Keratinocyte (primary cell): ENCODE measurements around the gene GDA. TPM values are rescaled to one million over a fixed set of nuclear protein-coding genes. Genes with fewer than 3 reads are reported as not detected.

ENCODE experiments used
- DNase-seq: peaks from one replicate; pipeline ENCODE4 v3.0.0-alpha.2; 2011; ENCODE audit warnings: low read depth, missing footprints, low spot score
- FAIRE-seq: peaks from 2 replicates; lab custom pipeline; 2011; peaks lifted over from hg19 to GRCh38; lab: Jason Lieb, UNC
- H2AFZ ChIP-seq: 2 replicates; pipeline ENCODE4 v1.6.0; 2012; ENCODE audit warnings: low read length, control low read depth, inconsistent platforms; ENCODE audit not compliant: control insufficient read depth
- H3K27ac ChIP-seq: 2 replicates; pipeline ENCODE4 v1.5.1; 2011; ENCODE audit warnings: low read length; ENCODE audit not compliant: control insufficient read depth, insufficient read depth
- H3K27me3 ChIP-seq: 3 replicates; pipeline ENCODE4 v1.6.0; 2011; ENCODE audit warnings: low read length; ENCODE audit not compliant: control insufficient read depth, insufficient read depth; ENCODE audit errors: extremely low read depth
- H3K36me3 ChIP-seq, 2 experiments: 2 replicates in 1 of 2; 3 replicates in 1 of 2; pipeline ENCODE4 v1.5.1; 2011; ENCODE audit warnings: low read length in 2 of 2, mild to moderate bottlenecking in 1 of 2; ENCODE audit not compliant: control insufficient read depth in 2 of 2, insufficient read depth in 2 of 2; ENCODE audit errors: extremely low read depth in 1 of 2
- H3K4me1 ChIP-seq: 3 replicates; pipeline ENCODE4 v1.5.1; 2011; ENCODE audit warnings: low read length; ENCODE audit not compliant: control insufficient read depth, insufficient read depth; ENCODE audit errors: extremely low read depth
- H3K4me2 ChIP-seq: 3 replicates; pipeline ENCODE4 v1.6.0; 2011; ENCODE audit warnings: low read depth, low read length; ENCODE audit not compliant: control insufficient read depth, insufficient read depth; ENCODE audit errors: extremely low read depth
- H3K4me3 ChIP-seq, 3 experiments: fragments of 200-600 bp in 1 of 3; sonication (generic) in 1 of 3; 2 replicates in 2 of 3; 3 replicates in 1 of 3; pipeline ENCODE4 v1.5.1; 2011 to 2016; ENCODE audit warnings: low read length in 3 of 3, mild to moderate bottlenecking in 3 of 3, control low read depth in 2 of 3, inconsistent platforms in 1 of 3, low read depth in 1 of 3, mixed read lengths in 1 of 3, mixed run types in 1 of 3, moderate library complexity in 1 of 3; ENCODE audit not compliant: control insufficient read depth in 2 of 3, insufficient read depth in 2 of 3; ENCODE audit errors: extremely low read depth in 1 of 3
- H3K79me2 ChIP-seq: 2 replicates; pipeline ENCODE4 v1.6.0; 2012; ENCODE audit warnings: low read length; ENCODE audit not compliant: control insufficient read depth, insufficient read depth
- H3K9ac ChIP-seq: 3 replicates; pipeline ENCODE4 v1.6.0; 2011; ENCODE audit warnings: low read length; ENCODE audit not compliant: control insufficient read depth, insufficient read depth; ENCODE audit errors: extremely low read depth
- H3K9me1 ChIP-seq: 3 replicates; pipeline ENCODE4 v1.6.0; 2011; ENCODE audit warnings: low read length; ENCODE audit not compliant: control insufficient read depth, insufficient read depth; ENCODE audit errors: extremely low read depth
- H3K9me3 ChIP-seq: 2 replicates; pipeline ENCODE4 v1.5.1; 2012; ENCODE audit warnings: low read depth, low read length; ENCODE audit not compliant: control insufficient read depth
- H4K20me1 ChIP-seq: 3 replicates; pipeline ENCODE4 v1.6.0; 2011; ENCODE audit warnings: low read length; ENCODE audit not compliant: control insufficient read depth, insufficient read depth; ENCODE audit errors: extremely low read depth
- EZH2 ChIP-seq: IDR thresholded peaks from one replicate; pipeline ENCODE4 v1.6.1; 2012; ENCODE audit warnings: inconsistent platforms, mild to moderate bottlenecking, low read length, moderate library complexity
- dilution Hi-C: fragments of 300-500 bp; cut with MboI; formaldehyde crosslinking; loops from one replicate; pipeline ENCODE4 v1.7.0; 2020; ENCODE audit warnings: low sequenced_read_pairs; ENCODE audit not compliant: extremely low pct_ligation_motif_present
- polyA plus RNA-seq, 5 experiments: library from polyadenylated mRNA; depleted of rRNA in 3 of 5; stranded (reverse) in 3 of 5; stranded (forward) in 1 of 5; unstranded in 1 of 5; fragments of >200 nt; gene quantifications; 1 replicate in 1 of 5; 2 replicates in 3 of 5; 3 replicates in 1 of 5; pipeline versions ENCODE4 v1.2.1 to v1.2.3, GENCODE V29; 2011 to 2012; ENCODE audit warnings: missing spikeins in 2 of 5, low read depth in 1 of 5, low replicate concordance in 1 of 5
- TF ChIP-seq, protein P1 (sequence below), 3 experiments: IDR thresholded peaks in 1 of 3; conservative IDR thresholded peaks in 1 of 3; optimal IDR thresholded peaks in 1 of 3; 2 replicates in 2 of 3; 3 replicates in 1 of 3; pipeline versions ENCODE3 to v1.5.1; 2011; ENCODE audit warnings: low read length in 3 of 3, mild to moderate bottlenecking in 3 of 3, moderate library complexity in 2 of 3, control low read depth in 1 of 3, inconsistent platforms in 1 of 3; ENCODE audit not compliant: insufficient read depth in 2 of 3; ENCODE audit errors: extremely low read depth in 1 of 3

Gene GDA
- polyA plus RNA-seq, 1 donor (not counting 4 experiments of a cell fraction or from before 2014, with no cell fraction given): 0.75 TPM

DNA sequence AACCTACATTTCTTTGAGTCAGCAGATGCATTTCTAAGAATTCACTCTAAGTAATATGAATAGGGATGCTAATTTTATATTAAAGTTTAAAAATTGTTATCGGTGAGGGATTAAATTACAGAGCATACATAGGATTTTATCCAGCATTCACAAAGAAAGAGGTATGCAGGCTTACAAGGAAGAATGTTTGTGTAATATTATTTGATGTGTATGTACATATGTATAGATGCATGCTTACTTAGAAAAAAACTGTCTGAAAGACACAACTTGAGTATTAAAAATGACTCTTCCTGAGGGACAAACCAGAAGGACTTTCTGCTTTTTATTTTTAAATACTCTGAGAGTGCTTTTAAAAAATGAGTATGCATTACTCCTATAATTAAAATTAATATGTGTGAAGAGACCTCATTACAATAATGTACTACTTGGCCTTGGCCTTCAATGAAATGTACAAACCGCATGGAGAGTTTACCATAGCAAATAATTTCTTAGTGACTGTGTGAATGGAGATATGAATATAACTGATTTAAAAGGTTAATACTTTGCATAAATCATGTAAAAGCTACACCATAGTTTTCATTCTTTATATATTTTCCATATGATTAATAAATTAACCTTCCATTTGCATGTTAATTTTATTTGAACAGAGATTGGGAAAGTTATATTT, 77.0 kb downstream of the GDA start:
- no peak for FAIRE-seq
- Histone ChIP-seq H3K4me1 (no peaks in the 10 kb centered on the region), H3K4me3 (no peak overlapping the region), H3K79me2 (no peaks in the 10 kb centered on the region), H2AFZ (no peak overlapping the region), H3K9me1 (no peaks in the 10 kb centered on the region), H3K4me2 (no peak overlapping the region), H3K9ac (no peak overlapping the region), H3K36me3 (no peaks in the 10 kb centered on the region), H4K20me1 (no peaks in the 10 kb centered on the region), H3K9me3 (no peaks in the 10 kb centered on the region), H3K27me3 (no peaks in the 10 kb centered on the region), H3K27ac (no peak overlapping the region)
- no peak for DNase-seq
- TF ChIP-seq, protein P1, sequence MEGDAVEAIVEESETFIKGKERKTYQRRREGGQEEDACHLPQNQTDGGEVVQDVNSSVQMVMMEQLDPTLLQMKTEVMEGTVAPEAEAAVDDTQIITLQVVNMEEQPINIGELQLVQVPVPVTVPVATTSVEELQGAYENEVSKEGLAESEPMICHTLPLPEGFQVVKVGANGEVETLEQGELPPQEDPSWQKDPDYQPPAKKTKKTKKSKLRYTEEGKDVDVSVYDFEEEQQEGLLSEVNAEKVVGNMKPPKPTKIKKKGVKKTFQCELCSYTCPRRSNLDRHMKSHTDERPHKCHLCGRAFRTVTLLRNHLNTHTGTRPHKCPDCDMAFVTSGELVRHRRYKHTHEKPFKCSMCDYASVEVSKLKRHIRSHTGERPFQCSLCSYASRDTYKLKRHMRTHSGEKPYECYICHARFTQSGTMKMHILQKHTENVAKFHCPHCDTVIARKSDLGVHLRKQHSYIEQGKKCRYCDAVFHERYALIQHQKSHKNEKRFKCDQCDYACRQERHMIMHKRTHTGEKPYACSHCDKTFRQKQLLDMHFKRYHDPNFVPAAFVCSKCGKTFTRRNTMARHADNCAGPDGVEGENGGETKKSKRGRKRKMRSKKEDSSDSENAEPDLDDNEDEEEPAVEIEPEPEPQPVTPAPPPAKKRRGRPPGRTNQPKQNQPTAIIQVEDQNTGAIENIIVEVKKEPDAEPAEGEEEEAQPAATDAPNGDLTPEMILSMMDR (optimal IDR thresholded peaks at IDR 0.05 in 1 of 3, IDR thresholded peaks at IDR 0.05 in 1 of 3, conservative IDR thresholded peaks at IDR 0.05 in 1 of 3; ENCODE audit: extremely low read depth in 1 of 3, insufficient read depth in 2 of 3, low read length in 3 of 3): no peak
- no peak for TF ChIP-seq EZH2
- dilution Hi-C loops: no loop called here

DNA sequence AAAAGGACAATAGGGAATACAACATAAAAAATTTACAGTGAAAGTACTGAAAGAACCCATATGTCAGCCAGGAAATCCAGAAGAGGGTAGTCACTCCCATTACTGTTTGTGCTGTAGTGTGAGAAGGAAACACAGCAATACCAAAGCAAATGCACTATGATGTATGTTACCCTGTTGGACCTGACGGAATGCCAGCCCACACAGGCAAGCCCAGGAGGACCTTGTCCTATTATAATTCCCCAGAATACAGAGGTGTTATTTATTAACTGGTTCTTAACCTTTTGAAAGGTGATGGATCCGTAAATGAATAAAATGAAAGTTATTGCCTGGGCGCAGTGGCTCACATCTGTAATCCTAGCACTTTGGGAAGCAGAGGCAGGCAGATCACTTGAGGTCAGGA, 79.0 kb downstream of the GDA start:
- H3K9me3 ChIP-seq: no peaks in the 10 kb centered on the region
- no peaks in the 10 kb centered on the region for H4K20me1 ChIP-seq
- no peak overlapping the region for H2AFZ ChIP-seq
- FAIRE-seq (no peak), DNase-seq (no peak)
- dilution Hi-C loops: no loop called here
- TF ChIP-seq, protein P1 (optimal IDR thresholded peaks at IDR 0.05 in 1 of 3, IDR thresholded peaks at IDR 0.05 in 1 of 3, conservative IDR thresholded peaks at IDR 0.05 in 1 of 3; ENCODE audit: extremely low read depth in 1 of 3, insufficient read depth in 2 of 3, low read length in 3 of 3): no peak
- no peak for TF ChIP-seq EZH2
- no peak overlapping the region for H3K4me3 ChIP-seq
- no peak overlapping the region for H3K9ac ChIP-seq
- no peak overlapping the region for H3K4me2 ChIP-seq
- no peaks in the 10 kb centered on the region for H3K27me3 ChIP-seq
- no peaks in the 10 kb centered on the region for H3K36me3 ChIP-seq
- no peaks in the 10 kb centered on the region for H3K9me1 ChIP-seq
- H3K79me2 ChIP-seq: no peaks in the 10 kb centered on the region
- no peak overlapping the region for H3K27ac ChIP-seq
- no peaks in the 10 kb centered on the region for H3K4me1 ChIP-seq
